ENCODE measurements around the gene RPL39L.

The RPL39L gene

DNA sequence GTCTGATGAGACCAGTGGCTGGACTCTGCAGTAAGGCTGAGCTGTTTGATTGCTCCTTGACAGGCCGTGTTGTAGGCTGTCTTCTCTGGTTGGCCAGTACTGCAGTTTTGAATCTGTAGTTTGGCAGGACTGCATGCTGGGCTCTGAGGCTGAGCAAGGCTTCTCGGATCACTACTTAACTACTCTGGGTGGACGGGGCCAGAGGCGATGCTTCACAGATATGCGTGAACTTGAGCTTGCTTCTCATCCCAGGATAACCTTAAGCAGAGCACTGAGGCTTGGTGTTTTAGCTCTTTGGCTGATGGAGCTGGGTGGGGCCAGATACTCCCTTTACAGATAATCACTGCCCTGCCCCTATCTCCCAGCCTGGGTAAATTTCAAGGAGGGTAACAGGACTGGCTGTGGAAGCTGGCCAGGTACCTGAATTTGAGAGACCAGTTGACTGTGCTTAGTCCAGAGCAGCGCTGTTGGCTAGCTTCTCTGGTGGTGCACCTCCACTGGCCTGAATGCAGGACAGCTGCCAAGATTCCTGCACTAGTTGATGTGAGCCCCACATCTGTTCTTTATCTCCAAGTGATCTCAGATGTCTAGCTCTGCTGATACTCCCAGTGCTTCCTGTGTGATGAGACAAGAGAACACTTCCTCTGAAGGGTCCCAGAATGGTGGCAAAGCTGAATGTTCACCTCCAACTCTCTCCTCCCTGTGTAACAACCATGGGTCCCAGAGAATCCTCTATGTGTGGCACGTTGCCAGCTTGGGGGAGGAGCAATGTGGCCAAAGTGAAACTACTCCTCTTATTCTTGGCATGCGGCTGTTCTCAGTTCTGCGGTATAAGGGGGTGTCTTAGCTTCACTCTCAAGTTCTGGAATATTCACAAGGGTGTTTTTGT, 37.9 kb downstream of the RPL39L start:
- TF ChIP-seq, protein P1, sequence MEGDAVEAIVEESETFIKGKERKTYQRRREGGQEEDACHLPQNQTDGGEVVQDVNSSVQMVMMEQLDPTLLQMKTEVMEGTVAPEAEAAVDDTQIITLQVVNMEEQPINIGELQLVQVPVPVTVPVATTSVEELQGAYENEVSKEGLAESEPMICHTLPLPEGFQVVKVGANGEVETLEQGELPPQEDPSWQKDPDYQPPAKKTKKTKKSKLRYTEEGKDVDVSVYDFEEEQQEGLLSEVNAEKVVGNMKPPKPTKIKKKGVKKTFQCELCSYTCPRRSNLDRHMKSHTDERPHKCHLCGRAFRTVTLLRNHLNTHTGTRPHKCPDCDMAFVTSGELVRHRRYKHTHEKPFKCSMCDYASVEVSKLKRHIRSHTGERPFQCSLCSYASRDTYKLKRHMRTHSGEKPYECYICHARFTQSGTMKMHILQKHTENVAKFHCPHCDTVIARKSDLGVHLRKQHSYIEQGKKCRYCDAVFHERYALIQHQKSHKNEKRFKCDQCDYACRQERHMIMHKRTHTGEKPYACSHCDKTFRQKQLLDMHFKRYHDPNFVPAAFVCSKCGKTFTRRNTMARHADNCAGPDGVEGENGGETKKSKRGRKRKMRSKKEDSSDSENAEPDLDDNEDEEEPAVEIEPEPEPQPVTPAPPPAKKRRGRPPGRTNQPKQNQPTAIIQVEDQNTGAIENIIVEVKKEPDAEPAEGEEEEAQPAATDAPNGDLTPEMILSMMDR (IDR thresholded peaks at IDR 0.05; ENCODE audit: insufficient read depth, low read length, poor library complexity, severe bottlenecking), result no peak
- Histone ChIP-seq H3K36me3 (ENCODE audit: control insufficient read depth, insufficient read depth, low read length) (no peaks in the 10 kb centered on the region), H3K4me3 (replicated peaks; ENCODE audit: low read depth, low read length) (no peak overlapping the region), H3K27me3 (replicated peaks; ENCODE audit: control insufficient read depth, insufficient read depth, low read length) (no peaks in the 10 kb centered on the region)
- no peak for DNase-seq (ENCODE audit: extremely low read depth, insufficient read length)

DNA sequence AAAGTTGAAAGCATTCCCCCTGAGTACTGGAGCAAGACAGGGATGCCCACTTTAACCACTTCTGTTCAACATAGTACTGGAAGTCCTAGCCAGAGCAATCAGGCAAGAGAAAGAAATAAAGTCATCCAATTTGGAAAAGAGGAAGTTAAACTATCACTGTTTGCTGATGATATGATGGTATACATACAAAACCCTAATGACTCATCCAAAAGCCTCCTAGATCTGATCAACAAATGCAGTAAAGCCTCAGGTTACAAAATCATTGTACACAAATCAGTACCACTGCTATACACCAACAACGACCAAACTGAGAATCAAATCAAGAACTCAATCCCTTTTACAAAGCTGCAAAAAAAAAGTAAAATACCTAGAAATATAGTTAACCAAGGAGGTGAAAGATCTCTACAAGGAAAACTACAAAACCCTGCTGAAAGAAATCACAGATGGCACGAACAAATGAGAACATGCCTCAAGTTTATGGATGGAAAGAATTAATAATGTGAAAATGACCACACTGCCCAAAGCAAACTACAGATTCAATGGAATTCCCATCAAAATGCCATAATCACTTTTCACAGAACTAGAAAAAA, 40.3 kb downstream of the RPL39L start:
- Histone ChIP-seq H3K27me3 (replicated peaks; ENCODE audit: control insufficient read depth, insufficient read depth, low read length) (no peaks in the 10 kb centered on the region), H3K36me3 (ENCODE audit: control insufficient read depth, insufficient read depth, low read length) (no peaks in the 10 kb centered on the region), H3K4me3 (replicated peaks; ENCODE audit: low read depth, low read length) (no peak overlapping the region)
- TF ChIP-seq, protein P1 (IDR thresholded peaks at IDR 0.05; ENCODE audit: insufficient read depth, low read length, poor library complexity, severe bottlenecking), result no peak
- no peak for DNase-seq (ENCODE audit: extremely low read depth, insufficient read length)

DNA sequence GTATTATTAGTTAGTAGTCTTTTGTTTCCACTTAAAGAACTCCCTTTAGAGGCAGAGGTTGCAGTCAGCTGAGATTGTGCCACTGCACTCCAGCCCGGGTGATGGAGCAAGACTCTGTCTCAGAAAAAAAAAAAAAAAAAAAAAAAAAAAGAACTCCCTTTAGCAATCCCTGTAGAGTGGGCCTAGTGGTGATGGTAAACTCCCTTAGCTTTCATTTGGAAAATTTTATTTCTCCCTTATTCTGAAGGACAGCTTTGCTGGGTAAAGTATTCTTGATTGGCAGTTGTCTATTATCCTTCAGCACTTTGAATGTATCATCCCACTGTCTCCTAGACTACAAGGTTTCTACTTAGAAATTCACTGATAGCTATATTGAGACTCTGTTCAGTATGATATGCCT, 46.0 kb downstream of the RPL39L start:
- TF ChIP-seq, protein P1 (IDR thresholded peaks at IDR 0.05; ENCODE audit: insufficient read depth, low read length, poor library complexity, severe bottlenecking), result no peak
- H3K27me3 ChIP-seq (replicated peaks; ENCODE audit: control insufficient read depth, insufficient read depth, low read length), result no peaks in the 10 kb centered on the region
- no peak overlapping the region for H3K4me3 ChIP-seq (replicated peaks; ENCODE audit: low read depth, low read length)
- H3K36me3 ChIP-seq (ENCODE audit: control insufficient read depth, insufficient read depth, low read length), result no peaks in the 10 kb centered on the region
- DNase-seq (ENCODE audit: extremely low read depth, insufficient read length), result no peak

DNA sequence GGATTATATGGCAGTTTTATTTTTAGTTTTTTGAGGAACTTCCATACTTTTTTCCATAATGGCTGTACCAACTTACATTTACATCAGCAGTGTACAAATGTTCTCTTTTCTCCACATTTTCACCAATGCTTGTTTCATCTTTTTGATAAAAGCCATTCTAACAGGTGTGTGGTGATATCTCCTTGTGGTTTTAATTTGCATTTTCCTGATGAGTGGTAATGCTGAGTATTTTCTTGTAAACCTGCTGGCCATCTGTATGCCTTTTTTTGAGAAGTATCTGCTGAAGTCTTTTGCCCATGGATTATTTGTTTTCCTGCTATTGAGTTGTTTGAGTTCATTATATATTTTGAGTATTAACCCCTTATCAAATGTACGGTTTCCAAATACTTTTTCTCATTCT, 50.6 kb downstream of the RPL39L start:
- Histone ChIP-seq H3K36me3 (ENCODE audit: control insufficient read depth, insufficient read depth, low read length) (no peaks in the 10 kb centered on the region), H3K27me3 (replicated peaks; ENCODE audit: control insufficient read depth, insufficient read depth, low read length) (no peaks in the 10 kb centered on the region), H3K4me3 (replicated peaks; ENCODE audit: low read depth, low read length) (no peak overlapping the region)
- TF ChIP-seq, protein P1 (IDR thresholded peaks at IDR 0.05; ENCODE audit: insufficient read depth, low read length, poor library complexity, severe bottlenecking), result no peak
- no peak for DNase-seq (ENCODE audit: extremely low read depth, insufficient read length)

DNA sequence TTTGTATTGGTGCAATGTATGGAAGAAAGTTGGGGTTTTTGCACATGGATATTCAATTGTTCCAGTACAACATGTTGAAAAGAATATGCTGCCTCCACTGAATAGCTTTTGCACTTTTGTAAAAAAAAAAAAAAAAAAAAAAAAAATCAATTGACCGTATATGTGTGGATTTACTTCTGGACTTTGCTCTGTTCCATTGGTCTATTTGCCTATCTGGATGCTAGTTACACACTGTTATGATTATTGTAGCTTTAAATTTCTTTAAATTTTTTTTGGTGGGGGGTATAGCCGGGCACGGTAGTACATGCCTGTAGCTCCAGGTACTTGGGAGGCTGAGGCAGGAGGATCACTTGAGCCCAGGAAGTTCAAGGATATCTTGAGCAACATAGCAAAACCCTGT, 52.5 kb downstream of the RPL39L start:
- Histone ChIP-seq H3K27me3 (replicated peaks; ENCODE audit: control insufficient read depth, insufficient read depth, low read length) (no peaks in the 10 kb centered on the region), H3K36me3 (ENCODE audit: control insufficient read depth, insufficient read depth, low read length) (no peaks in the 10 kb centered on the region), H3K4me3 (replicated peaks; ENCODE audit: low read depth, low read length) (no peak overlapping the region)
- TF ChIP-seq, protein P1 (IDR thresholded peaks at IDR 0.05; ENCODE audit: insufficient read depth, low read length, poor library complexity, severe bottlenecking), result no peak
- no peak for DNase-seq (ENCODE audit: extremely low read depth, insufficient read length)
